HG03439 (cell line): ENCODE results near the gene CD19.
"Not testable (repeated sequence)": the region's sequence is repeated elsewhere in the genome, so short reads cannot be mapped to it uniquely, and the experiment has no call there.

Experiments
- ATAC-seq: cut with Tn5 transposase; IDR thresholded peaks from one replicate; pipeline ENCODE4 v1.9.1; 2021; ENCODE audit warnings: mild to moderate bottlenecking, moderate library complexity; ENCODE audit not compliant: unreplicated experiment

CD19 gene

GRCh38 chr16:28931801-28932225 lies at the start of gene CD19:
Gene CD19 (plus strand): TSS chr16:28931971. CDS start chr16:28932001, 30 bp downstream.
- ATAC-seq: no peak

GRCh38 chr16:28882551-28883160 lies 49.1 kb upstream of the CD19 start:
- no peak for ATAC-seq

- no peak for ATAC-seq
These were observed 48.4 kb upstream of the CD19 start for GRCh38 chr16:28883221-28883996.

- no peak for ATAC-seq
These were observed 47.7 kb upstream of the CD19 start for GRCh38 chr16:28884045-28884444.

- no peak for ATAC-seq
These were observed 44.8 kb upstream of the CD19 start for GRCh38 chr16:28886945-28887344.

- ATAC-seq: not testable (repeated sequence)
These were observed 41.4 kb upstream of the CD19 start for GRCh38 chr16:28890355-28890754.

- ATAC-seq: no peak
These were observed 39.5 kb upstream of the CD19 start for GRCh38 chr16:28891964-28892890.

- ATAC-seq: no peak
These were observed 38.5 kb upstream of the CD19 start for GRCh38 chr16:28893291-28893690.

- no peak for ATAC-seq
These were observed 36.2 kb upstream of the CD19 start for GRCh38 chr16:28895609-28896008.

- ATAC-seq: no peak
These were observed 33.9 kb upstream of the CD19 start for GRCh38 chr16:28897826-28898225.

- ATAC-seq: no peak
These were observed 33.5 kb upstream of the CD19 start for GRCh38 chr16:28898266-28898665.

GRCh38 chr16:28898942-28899341 lies 32.8 kb upstream of the CD19 start:
- ATAC-seq: no peak

- no peak for ATAC-seq
These were observed 31.7 kb upstream of the CD19 start for GRCh38 chr16:28899882-28900590.

- ATAC-seq: no peak
These were observed 31.2 kb upstream of the CD19 start for GRCh38 chr16:28900601-28901000.

GRCh38 chr16:28901862-28902261 lies 29.9 kb upstream of the CD19 start:
- no peak for ATAC-seq

- ATAC-seq: no peak
These were observed 28.9 kb upstream of the CD19 start for GRCh38 chr16:28902909-28903308.

- no peak for ATAC-seq
These were observed 28.3 kb upstream of the CD19 start for GRCh38 chr16:28903344-28904042.

- no peak for ATAC-seq
These were observed 27.4 kb upstream of the CD19 start for GRCh38 chr16:28904363-28904762.

- ATAC-seq: no peak
These were observed 26.9 kb upstream of the CD19 start for GRCh38 chr16:28904828-28905227.

GRCh38 chr16:28905229-28905754 lies 26.5 kb upstream of the CD19 start:
- no peak for ATAC-seq
